ENCODE measurements around the gene DNAH14. TPM values are rescaled to one million over a fixed set of nuclear protein-coding genes. Genes with fewer than 3 reads are reported as not detected.

DNAH14 gene
- polyA plus RNA-seq, 4 donors: 1.4 to 12.9 (median 3.9) TPM; not detected in 1

DNA sequence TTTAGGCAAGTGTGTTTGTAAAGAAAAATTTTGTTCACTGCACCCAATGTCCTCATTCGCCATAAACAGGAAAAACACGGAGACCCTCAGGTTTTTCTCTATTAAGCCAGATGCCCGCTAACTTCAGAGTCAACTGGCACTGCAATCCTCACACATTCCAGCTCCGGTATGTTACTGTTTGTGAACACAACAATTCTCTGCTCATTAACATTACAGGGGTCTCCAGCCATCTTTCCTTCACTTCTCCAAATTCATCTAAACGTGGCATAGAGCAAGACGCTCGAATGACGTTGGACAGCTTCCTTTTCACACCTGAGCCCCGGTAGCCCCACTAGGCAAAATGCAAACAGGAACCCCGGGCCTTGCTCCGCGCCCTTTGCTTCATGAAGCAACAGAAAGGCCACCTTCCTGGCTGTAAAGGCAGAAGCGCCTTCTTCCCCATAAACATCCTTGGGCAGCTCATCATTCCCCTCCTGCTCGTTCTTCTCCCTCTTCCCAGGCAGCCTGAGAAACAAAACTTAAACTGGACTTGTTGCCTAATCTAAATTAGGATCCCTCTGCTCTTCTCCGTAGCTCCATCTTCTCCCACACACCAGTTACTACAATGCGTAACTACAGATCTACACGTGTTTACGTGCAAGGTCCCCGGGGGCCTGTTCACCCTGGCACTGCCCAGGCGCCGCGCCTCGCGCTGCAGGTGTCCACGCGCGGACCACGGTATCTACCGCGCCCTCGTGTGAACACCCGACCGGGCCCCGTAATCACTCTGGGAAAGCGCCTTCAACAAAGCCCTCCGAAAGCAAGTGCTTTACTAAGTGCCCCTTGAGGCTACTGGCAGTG lies 497.1 kb downstream of the DNAH14 start:
- peak; percentile 59 to 68 for DNase-seq
- no peak for FAIRE-seq
- peaks cover 18 to 34% (median 21%) of the 10 kb centered on the region in 3 donors for H3K4me1 ChIP-seq (ENCODE audit: control insufficient read depth in 3 of 3, insufficient read depth in 2 of 3, low read depth in 1 of 3, low read length in 2 of 3)
- WGBS, 3 donors: 2 to 3% (median 2%) methylated on average over 36 of the region's 36 CpGs
- H3K27me3 ChIP-seq (ENCODE audit: control insufficient read depth in 3 of 3, insufficient read depth in 3 of 3, low read length in 3 of 3): no peaks in the 10 kb centered on the region
- peak overlapping the region; percentile 67 to 98 (median 80) for H3K4me3 ChIP-seq (ENCODE audit: low read depth in 1 of 3, low read length in 3 of 3)
- peaks cover 0 to 6% (median 0%) of the 10 kb centered on the region in 3 donors for H3K36me3 ChIP-seq (ENCODE audit: control insufficient read depth in 3 of 3, insufficient read depth in 2 of 3, low read depth in 1 of 3, low read length in 3 of 3)
- no peaks in the 10 kb centered on the region for H3K9me3 ChIP-seq (ENCODE audit: control insufficient read depth in 2 of 2, insufficient read depth in 1 of 2, low read depth in 1 of 2, low read length in 1 of 2)
- peak overlapping the region; percentile 83 to 95 (median 87) for H3K27ac ChIP-seq (ENCODE audit: low read depth in 1 of 3, low read length in 2 of 3)

DNA sequence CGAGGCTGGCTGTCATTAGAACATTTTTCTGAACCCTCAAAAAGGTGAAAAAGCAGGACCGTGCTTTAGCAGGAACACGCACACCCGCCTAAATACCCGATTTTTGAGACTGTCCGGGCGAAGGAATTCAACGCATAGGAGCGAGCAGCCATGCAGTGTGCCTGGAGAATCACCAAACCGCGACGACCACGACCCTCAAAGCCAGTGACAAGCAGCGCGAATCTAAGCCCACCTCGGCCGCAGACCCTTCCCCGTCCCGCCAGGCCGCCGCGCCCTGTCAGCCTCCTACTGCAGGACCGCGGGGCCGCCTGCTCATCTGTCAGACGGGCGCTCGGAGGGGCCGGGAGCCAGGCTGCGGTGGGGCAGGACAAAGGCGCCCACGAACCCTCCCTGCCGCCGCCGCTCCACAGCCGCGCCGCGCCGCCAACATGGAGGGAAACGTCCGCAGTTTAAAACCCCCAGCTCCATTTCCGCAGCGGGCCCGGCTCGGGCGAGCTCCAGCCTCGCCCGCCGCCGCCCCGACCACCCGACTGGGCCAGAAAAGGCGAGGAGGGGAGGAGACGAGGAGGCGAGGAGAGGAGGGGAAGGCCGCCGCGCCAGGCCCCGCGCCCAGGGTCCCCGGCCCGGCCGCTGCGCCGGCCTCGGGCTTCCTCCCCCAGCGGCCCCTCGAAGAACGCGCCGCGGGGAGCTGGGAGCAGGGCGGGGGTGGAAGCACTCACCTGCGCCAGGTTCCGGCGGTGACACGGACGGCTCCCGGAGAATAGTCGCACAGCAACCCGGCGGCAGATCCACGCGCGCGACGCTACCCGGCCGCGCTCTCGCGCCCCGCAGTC lies 498.0 kb downstream of the DNAH14 start, which contains the start of gene LBR:
TSS of gene LBR (minus strand) at position 804 of the 833 bp plus-strand sequence. CDS start 3,963 bp downstream, outside the sequence.
- Histone ChIP-seq H3K9me3 (ENCODE audit: control insufficient read depth in 2 of 2, insufficient read depth in 1 of 2, low read depth in 1 of 2, low read length in 1 of 2) (no peaks in the 10 kb centered on the region), H3K27ac (ENCODE audit: low read depth in 1 of 3, low read length in 2 of 3) (peak within 1 kb of the TSS; percentile 85 to 95 (median 90)), H3K4me1 (ENCODE audit: control insufficient read depth in 3 of 3, insufficient read depth in 2 of 3, low read depth in 1 of 3, low read length in 2 of 3) (peaks cover 18 to 34% (median 21%) of the 10 kb centered on the region in 3 donors), H3K36me3 (ENCODE audit: control insufficient read depth in 3 of 3, insufficient read depth in 2 of 3, low read depth in 1 of 3, low read length in 3 of 3) (peaks cover 0 to 3% (median 0%) of the 10 kb centered on the region in 3 donors), H3K27me3 (ENCODE audit: control insufficient read depth in 3 of 3, insufficient read depth in 3 of 3, low read length in 3 of 3) (no peaks in the 10 kb centered on the region), H3K4me3 (ENCODE audit: low read depth in 1 of 3, low read length in 3 of 3) (peak within 1 kb of the TSS; percentile 67 to 98 (median 80))
- DNase-seq (peak in 1 of 2 donors; percentile 69), FAIRE-seq (no peak)
- WGBS, 3 donors: 0 to 1% (median 0%) methylated on average over 60 to 94 of the region's 94 CpGs

DNA sequence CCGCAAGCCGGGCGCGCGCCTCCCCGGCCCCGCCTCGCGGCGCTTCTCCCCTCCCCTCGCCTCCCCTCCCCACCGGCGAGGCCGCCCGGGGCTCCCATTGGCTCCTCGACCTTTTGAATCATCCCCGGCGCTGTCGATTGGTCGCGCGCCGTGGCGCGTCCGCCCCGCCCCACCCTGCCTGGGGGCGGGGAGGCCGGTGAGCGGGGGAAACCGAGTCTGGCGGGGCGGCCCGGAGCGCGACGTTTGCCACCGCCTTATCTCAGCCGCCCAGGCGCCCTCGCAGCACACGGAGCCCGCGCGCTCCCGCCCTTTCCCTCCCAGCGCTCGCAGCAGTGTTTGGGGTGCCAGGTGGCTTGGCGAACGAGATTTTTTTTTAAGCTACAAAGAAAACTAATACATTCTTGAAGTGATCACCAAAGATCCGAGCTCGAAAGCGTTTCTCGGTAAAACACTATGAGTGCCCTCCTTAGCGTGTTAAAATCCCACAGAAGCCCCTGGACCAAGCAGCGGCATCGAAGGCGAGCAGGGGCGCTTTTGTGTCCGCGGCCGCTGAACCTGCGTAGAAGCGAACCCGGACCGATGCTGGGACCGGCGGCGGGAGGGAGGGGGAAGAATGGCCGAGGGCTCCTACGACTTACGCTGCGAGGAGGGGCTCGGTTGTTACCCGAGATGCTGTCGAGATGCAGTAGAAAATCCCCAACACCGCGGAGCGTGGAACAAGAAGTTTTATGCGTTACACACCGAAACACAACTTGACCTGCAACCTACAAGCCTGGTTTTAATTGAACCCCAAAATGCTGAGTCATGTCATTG lies 498.8 kb downstream of the DNAH14 start:
- Histone ChIP-seq H3K27ac (ENCODE audit: low read depth in 1 of 3, low read length in 2 of 3) (peak overlapping the region; percentile 85 to 95 (median 90)), H3K27me3 (ENCODE audit: control insufficient read depth in 3 of 3, insufficient read depth in 3 of 3, low read length in 3 of 3) (no peaks in the 10 kb centered on the region), H3K9me3 (ENCODE audit: control insufficient read depth in 2 of 2, insufficient read depth in 1 of 2, low read depth in 1 of 2, low read length in 1 of 2) (no peaks in the 10 kb centered on the region), H3K4me1 (ENCODE audit: control insufficient read depth in 3 of 3, insufficient read depth in 2 of 3, low read depth in 1 of 3, low read length in 2 of 3) (peaks cover 13 to 30% (median 17%) of the 10 kb centered on the region in 3 donors), H3K36me3 (ENCODE audit: control insufficient read depth in 3 of 3, insufficient read depth in 2 of 3, low read depth in 1 of 3, low read length in 3 of 3) (peaks cover 0 to 2% (median 0%) of the 10 kb centered on the region in 3 donors), H3K4me3 (ENCODE audit: low read depth in 1 of 3, low read length in 3 of 3) (peak overlapping the region; percentile 67 to 98 (median 80))
- 0 to 1% (median 0%) methylated on average over 57 to 81 of the region's 81 CpGs for WGBS, 3 donors
- peak; percentile 95 to 96 for DNase-seq
- no peak for FAIRE-seq

DNA sequence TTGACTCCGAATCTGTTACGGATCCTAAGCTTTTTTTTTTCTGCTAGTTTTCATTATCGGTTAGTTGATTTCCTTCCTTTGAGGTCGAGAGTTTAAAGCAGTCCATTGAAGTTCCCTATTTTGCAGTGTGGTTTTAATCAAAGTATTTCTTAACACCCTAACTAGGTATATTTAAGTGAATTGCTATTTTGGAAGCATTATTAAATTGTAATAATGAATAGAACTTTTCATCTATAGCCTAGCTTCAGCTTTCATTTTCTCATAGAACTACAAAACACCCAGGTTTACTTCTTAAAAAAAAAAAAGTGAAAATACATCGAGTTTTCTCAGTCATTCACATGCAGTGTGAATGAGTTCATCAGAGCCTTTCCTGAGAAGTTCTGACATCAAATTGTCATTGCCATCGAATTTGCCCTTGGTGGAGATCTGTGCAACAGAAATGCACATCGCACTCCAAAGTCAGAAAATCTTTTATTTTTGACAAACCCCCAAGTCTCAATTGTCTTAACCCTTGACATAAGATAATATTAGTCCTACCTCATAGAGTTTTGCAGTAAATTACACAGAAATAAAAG lies 499.5 kb downstream of the DNAH14 start:
- peak overlapping the region; percentile 85 to 95 (median 90) for H3K27ac ChIP-seq (ENCODE audit: low read depth in 1 of 3, low read length in 2 of 3)

DNA sequence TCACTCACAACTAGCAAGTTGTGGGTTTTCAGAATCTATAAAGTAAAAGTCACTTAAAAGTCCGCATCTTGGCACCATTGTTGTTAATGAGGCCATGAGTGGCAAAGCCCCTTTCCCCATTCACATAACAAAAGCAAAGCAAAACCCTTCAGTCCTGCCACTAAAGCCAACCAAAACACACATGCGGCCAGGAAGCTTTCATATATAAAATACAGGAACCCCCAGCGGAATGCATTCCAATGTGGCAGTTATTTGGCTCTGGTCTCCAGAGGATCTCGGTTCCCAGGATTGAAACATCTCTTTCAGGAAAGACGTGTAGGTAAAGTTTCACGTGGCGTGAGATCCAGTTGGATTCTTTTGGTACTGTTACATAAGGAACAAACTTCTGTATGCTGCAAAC lies 500.8 kb downstream of the DNAH14 start:
- H3K4me1 ChIP-seq (ENCODE audit: control insufficient read depth in 3 of 3, insufficient read depth in 2 of 3, low read depth in 1 of 3, low read length in 2 of 3): peaks cover 5 to 15% (median 7%) of the 10 kb centered on the region in 3 donors
- no peaks in the 10 kb centered on the region for H3K27me3 ChIP-seq (ENCODE audit: control insufficient read depth in 3 of 3, insufficient read depth in 3 of 3, low read length in 3 of 3)
- WGBS, 3 donors: 87 to 94% (median 89%) methylated on average over 7 of the region's 7 CpGs
- H3K9me3 ChIP-seq (ENCODE audit: control insufficient read depth in 2 of 2, insufficient read depth in 1 of 2, low read depth in 1 of 2, low read length in 1 of 2): no peaks in the 10 kb centered on the region
- FAIRE-seq: no peak
- no peaks in the 10 kb centered on the region for H3K36me3 ChIP-seq (ENCODE audit: control insufficient read depth in 3 of 3, insufficient read depth in 2 of 3, low read depth in 1 of 3, low read length in 3 of 3)
- no peak for DNase-seq
- no peak overlapping the region for H3K27ac ChIP-seq (ENCODE audit: low read depth in 1 of 3, low read length in 2 of 3)
- H3K4me3 ChIP-seq (ENCODE audit: low read depth in 1 of 3, low read length in 3 of 3): no peak overlapping the region

More for the DNA sequence above, 499.5 kb downstream of the DNAH14 start:
- Histone ChIP-seq H3K9me3 (ENCODE audit: control insufficient read depth in 2 of 2, insufficient read depth in 1 of 2, low read depth in 1 of 2, low read length in 1 of 2) (no peaks in the 10 kb centered on the region), H3K4me1 (ENCODE audit: control insufficient read depth in 3 of 3, insufficient read depth in 2 of 3, low read depth in 1 of 3, low read length in 2 of 3) (peaks cover 12 to 24% (median 14%) of the 10 kb centered on the region in 3 donors), H3K27me3 (ENCODE audit: control insufficient read depth in 3 of 3, insufficient read depth in 3 of 3, low read length in 3 of 3) (no peaks in the 10 kb centered on the region), H3K36me3 (ENCODE audit: control insufficient read depth in 3 of 3, insufficient read depth in 2 of 3, low read depth in 1 of 3, low read length in 3 of 3) (no peaks in the 10 kb centered on the region), H3K4me3 (ENCODE audit: low read depth in 1 of 3, low read length in 3 of 3) (peak overlapping the region; percentile 66 to 80 (median 67))
- DNase-seq (no peak), FAIRE-seq (no peak)
- 7 to 16% (median 9%) methylated on average over 7 of the region's 7 CpGs for WGBS, 3 donors

DNA sequence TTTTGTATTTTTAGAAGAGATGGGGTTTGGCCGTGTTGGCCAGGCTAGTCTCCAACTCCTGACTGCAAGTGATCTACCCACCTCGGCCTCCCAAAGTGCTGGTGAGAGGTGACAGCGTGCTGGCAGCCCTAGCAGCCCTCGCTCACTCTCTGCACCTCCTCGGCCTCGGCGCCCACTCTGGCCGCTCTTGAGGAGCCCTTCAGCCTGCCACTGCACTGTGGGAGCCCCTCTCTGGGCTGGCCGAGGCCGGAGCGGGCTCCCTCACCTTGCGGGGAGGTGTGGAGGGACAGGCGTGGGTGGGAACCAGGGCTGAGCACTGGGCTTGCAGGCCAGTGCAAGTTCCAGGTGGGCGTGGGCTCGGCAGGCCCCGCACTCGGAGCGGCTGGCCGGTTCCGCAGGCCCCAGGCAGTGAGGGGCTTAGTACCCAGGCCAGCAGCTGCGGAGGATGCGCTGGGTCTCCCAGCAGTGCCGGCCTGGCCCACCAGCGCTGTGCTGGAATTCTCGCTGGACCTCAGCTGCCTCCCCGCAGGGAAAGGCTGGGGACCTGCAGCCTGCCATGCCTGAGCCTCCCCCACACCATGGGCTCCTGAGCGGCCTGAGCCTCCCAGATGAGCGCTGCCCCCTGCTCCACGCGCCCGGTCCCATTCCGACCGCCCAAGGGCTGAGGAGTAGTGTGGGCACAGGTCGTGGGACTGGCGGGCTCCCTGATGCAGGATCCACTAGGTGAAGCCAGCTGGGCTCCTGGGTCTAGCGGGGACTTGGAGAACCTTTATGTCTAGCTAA lies 501.8 kb downstream of the DNAH14 start:
- Histone ChIP-seq H3K27ac (ENCODE audit: low read depth in 1 of 3, low read length in 2 of 3) (no peak overlapping the region), H3K9me3 (ENCODE audit: control insufficient read depth in 2 of 2, insufficient read depth in 1 of 2, low read depth in 1 of 2, low read length in 1 of 2) (no peaks in the 10 kb centered on the region), H3K27me3 (ENCODE audit: control insufficient read depth in 3 of 3, insufficient read depth in 3 of 3, low read length in 3 of 3) (no peaks in the 10 kb centered on the region), H3K4me1 (ENCODE audit: control insufficient read depth in 3 of 3, insufficient read depth in 2 of 3, low read depth in 1 of 3, low read length in 2 of 3) (peaks cover 0 to 6% (median 0%) of the 10 kb centered on the region in 3 donors), H3K4me3 (ENCODE audit: low read depth in 1 of 3, low read length in 3 of 3) (no peak overlapping the region), H3K36me3 (ENCODE audit: control insufficient read depth in 3 of 3, insufficient read depth in 2 of 3, low read depth in 1 of 3, low read length in 3 of 3) (no peaks in the 10 kb centered on the region)
- DNase-seq (no peak), FAIRE-seq (no peak)
- 93 to 96% (median 94%) methylated on average over 34 to 36 of the region's 36 CpGs for WGBS, 3 donors

DNA sequence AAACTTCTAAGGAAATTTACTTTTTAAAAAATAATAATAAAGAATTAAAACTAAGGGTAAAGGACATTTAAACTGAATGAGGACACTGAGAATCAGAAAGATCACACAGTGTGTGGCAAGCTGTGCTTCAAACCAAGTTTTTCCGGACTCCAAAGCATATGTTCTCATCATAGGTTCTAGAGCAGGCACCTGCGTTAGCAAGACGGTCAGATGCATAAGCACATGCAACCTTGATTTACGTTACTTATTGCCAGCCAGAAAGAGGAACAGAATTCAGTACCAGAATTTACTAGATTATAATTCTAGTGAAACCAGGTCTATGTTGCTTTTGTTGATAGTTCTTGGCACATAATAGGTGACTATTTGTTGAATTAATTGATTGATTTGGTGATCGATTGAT lies 504.6 kb downstream of the DNAH14 start:
- no peak for DNase-seq
- Histone ChIP-seq H3K4me3 (ENCODE audit: low read depth in 1 of 3, low read length in 3 of 3) (no peak overlapping the region), H3K27me3 (ENCODE audit: control insufficient read depth in 3 of 3, insufficient read depth in 3 of 3, low read length in 3 of 3) (no peaks in the 10 kb centered on the region), H3K27ac (ENCODE audit: low read depth in 1 of 3, low read length in 2 of 3) (no peak overlapping the region), H3K9me3 (ENCODE audit: control insufficient read depth in 2 of 2, insufficient read depth in 1 of 2, low read depth in 1 of 2, low read length in 1 of 2) (no peaks in the 10 kb centered on the region), H3K36me3 (ENCODE audit: control insufficient read depth in 3 of 3, insufficient read depth in 2 of 3, low read depth in 1 of 3, low read length in 3 of 3) (no peaks in the 10 kb centered on the region), H3K4me1 (ENCODE audit: control insufficient read depth in 3 of 3, insufficient read depth in 2 of 3, low read depth in 1 of 3, low read length in 2 of 3) (peaks cover 0 to 3% (median 0%) of the 10 kb centered on the region in 3 donors)
- 86 to 91% (median 88%) methylated on average over 5 of the region's 5 CpGs for WGBS, 3 donors
- FAIRE-seq: no peak

Measured in small intestine (tissue), 7 donors.